GM12865 (cell line): Measurements from ENCODE around the gene GLOD5.
A peak's percentile ranks its signal among the peaks of the same experiment; 100 is the strongest.

Experiments
- DNase-seq: peaks from one replicate; pipeline ENCODE4 v3.0.0; 2010; ENCODE audit warnings: low read depth
- H3K4me3 ChIP-seq: 2 replicates; pipeline ENCODE4 v1.5.1; 2011; ENCODE audit warnings: mild to moderate bottlenecking, low read depth, low read length, control low read depth
- TF ChIP-seq, protein P1 (sequence below): IDR thresholded peaks from 2 replicates; pipeline ENCODE4 v1.5.1; 2011; ENCODE audit warnings: low read length, control low read depth, low read depth, inconsistent platforms; ENCODE audit not compliant: insufficient read depth; ENCODE audit errors: missing control alignments

Gene GLOD5

DNA sequence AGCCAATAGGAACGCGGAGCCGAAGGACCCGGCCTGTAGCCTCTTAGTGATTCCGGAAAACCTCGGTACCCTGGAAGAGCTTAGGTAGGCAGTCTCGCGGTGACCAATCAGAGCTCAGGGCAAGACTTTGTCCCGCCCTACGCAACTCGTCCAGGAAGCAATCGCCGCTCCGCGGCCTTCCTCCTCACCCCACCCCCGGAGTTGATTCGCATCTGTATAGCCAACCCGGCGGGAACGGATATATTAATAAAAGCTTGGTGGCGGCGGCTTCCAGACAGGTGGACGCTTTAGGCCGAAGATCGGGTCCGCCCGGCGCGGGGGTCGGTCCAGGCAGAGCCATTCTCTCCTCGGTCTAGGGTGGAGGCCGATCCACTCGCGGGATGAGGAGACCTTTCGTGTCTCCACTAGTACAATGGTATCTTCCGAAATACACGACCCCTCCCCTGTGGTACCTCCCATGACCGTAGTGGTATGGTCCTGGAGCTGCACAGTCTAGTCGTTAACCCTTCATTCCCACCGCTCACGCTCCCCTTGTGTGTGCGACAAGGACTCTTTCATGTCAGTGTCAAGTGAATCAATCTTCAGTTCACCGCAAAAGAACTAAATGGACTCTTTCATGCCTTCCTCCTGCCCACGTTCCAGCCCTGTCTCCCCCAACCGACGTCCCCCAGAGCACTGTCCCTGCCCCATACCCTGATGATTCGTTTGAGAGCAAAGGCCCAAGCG, 24.2 kb upstream of the GLOD5 start:
- TF ChIP-seq, protein P1, sequence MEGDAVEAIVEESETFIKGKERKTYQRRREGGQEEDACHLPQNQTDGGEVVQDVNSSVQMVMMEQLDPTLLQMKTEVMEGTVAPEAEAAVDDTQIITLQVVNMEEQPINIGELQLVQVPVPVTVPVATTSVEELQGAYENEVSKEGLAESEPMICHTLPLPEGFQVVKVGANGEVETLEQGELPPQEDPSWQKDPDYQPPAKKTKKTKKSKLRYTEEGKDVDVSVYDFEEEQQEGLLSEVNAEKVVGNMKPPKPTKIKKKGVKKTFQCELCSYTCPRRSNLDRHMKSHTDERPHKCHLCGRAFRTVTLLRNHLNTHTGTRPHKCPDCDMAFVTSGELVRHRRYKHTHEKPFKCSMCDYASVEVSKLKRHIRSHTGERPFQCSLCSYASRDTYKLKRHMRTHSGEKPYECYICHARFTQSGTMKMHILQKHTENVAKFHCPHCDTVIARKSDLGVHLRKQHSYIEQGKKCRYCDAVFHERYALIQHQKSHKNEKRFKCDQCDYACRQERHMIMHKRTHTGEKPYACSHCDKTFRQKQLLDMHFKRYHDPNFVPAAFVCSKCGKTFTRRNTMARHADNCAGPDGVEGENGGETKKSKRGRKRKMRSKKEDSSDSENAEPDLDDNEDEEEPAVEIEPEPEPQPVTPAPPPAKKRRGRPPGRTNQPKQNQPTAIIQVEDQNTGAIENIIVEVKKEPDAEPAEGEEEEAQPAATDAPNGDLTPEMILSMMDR, result no peak
- H3K4me3 ChIP-seq, result peak overlapping the region; percentile 80
- peak; percentile 98 for DNase-seq

DNA sequence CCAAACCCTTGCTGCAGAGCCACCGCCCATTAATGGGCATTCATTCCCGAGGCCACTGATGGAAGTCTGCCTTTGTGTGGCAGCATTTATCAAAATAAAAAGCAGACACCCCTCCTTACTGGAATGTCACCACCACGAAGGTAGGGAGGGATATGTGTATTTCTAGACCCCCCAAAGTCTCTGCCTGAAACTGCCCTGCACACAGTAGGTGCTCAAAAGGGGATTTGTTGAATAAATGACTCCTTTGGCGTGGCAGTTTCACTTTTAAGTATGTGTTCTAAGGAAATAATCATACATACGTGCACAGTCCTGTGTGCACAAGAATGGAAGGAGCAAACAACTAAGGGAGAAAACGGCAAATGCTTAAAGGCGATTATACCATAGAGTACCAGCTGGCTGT, 23.6 kb upstream of the GLOD5 start:
- TF ChIP-seq, protein P1, result no peak
- peak overlapping the region; percentile 80 for H3K4me3 ChIP-seq
- DNase-seq, result no peak

DNA sequence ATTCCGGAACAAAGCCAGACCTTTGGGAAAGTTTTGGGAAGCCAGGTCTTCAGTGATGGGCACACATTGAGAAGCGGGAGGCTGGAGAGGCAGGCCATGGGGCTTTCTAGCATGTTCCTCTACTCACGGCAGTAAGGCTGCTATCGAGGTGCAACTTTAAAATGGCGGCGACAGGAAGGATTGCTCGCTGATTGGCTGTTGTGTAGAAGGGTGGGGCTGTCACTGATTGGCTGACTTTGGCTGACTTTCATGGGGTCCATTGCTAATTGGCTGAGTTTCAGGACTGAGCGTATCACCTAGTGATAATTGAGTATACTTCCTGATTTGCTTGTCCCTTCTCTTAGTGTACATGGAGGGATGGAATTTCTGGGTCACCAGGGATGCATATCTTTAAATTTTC, 19.7 kb upstream of the GLOD5 start:
- H3K4me3 ChIP-seq, result no peak overlapping the region
- no peak for DNase-seq
- TF ChIP-seq, protein P1, result no peak

DNA sequence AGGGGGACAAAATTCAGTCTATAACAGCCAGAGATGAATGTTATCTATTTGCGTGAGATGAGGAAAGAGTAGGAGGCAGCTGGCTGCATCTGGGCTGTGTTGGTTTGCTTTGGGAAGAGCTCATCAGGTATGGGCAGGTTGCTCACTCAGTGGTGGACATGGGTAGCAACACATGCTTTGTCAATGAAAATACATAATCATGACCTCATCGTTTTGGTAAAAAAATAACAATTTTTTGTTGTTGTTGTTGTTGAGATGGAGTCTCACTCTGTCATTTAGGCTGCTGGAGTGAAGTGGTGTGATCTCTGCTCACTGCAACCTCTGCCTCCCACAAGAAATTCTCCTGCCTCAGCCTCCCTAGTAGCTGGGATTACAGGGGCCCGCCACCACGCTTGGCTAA, 16.3 kb upstream of the GLOD5 start:
- no peak for DNase-seq
- TF ChIP-seq, protein P1, result no peak
- no peak overlapping the region for H3K4me3 ChIP-seq

DNA sequence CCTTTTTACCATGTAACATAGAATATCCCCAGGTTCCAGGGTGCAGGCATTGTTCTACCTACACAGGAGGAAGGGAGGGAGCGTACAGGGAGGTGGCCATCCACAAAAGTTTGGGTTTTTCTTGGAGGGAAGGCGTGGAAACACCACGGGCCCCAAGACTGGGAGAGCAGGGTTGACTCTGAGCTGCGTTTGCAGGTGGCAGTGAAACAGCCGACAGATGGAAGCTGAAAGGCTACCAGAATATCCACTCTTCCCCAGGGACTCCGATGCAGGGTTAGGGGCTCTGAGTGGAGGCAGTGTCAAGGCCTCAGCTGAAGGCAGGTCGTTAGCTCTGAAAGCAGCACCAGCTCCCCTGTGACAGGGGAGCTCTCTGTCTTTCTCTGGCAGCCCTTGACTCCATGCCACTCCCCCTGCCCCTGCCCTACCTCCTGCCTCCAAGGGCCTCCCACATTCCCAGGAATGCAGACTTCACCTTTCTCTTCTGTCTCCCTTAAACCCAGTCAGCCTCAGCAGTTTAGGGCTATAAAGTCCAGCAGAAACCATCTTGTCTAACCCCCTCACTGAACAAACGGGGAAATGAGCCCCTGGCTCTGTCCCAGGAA, 14.0 kb upstream of the GLOD5 start:
- H3K4me3 ChIP-seq, result no peak overlapping the region
- DNase-seq, result no peak
- TF ChIP-seq, protein P1, result no peak

DNA sequence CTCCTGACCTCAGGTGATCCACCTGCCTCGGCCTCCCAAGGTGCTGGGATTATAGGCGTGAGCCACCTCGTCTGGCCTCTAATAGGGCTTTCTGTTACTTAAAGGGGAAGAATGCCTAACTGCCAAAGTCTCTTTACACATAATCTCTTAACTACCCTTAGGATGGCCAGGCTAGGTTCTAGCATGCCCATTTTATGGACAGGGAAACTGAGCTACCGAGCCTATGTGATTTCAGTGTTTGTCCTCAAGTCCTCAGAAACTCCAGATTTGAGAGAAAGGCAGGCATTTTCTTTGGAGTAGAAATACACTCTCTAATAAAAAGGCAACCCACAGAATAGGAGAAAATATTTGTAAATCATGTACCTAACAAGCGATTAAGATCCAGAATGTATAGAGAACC, 12.4 kb upstream of the GLOD5 start:
- H3K4me3 ChIP-seq, result no peak overlapping the region
- DNase-seq, result no peak
- TF ChIP-seq, protein P1, result no peak
